Neural cell (in vitro differentiated cells): ENCODE measurements around the gene PNPLA1.

ENCODE experiments used
- EP300 ChIP-seq: fragments of 450-650 bp; conservative IDR thresholded peaks from 2 replicates; pipeline ENCODE4 v1.6.1; 2014; ENCODE audit warnings: antibody characterized with exemption, mild to moderate bottlenecking, moderate library complexity; ENCODE audit not compliant: poor library complexity, severe bottlenecking
- EZH2 ChIP-seq: fragments of 200-600, 300-800 bp; shearing (Covaris generic), sonication (generic); IDR thresholded peaks from 2 replicates; pipeline ENCODE4 v1.6.1; 2014; ENCODE audit warnings: antibody characterized with exemption, low read length, borderline replicate concordance, mild to moderate bottlenecking; ENCODE audit not compliant: insufficient read depth, poor library complexity, severe bottlenecking
- POLR2AphosphoS5 ChIP-seq: IDR thresholded peaks from 2 replicates; pipeline ENCODE4 v1.6.1; 2012
- RAD21 ChIP-seq: fragments of 450-650 bp; conservative IDR thresholded peaks from 2 replicates; pipeline ENCODE4 v1.6.1; 2014; ENCODE audit warnings: antibody characterized with exemption, mild to moderate bottlenecking, moderate library complexity
- SMC3 ChIP-seq: fragments of 450-650 bp; conservative IDR thresholded peaks from 2 replicates; pipeline ENCODE4 v1.6.1; 2014; ENCODE audit warnings: antibody characterized with exemption, mild to moderate bottlenecking, moderate library complexity; ENCODE audit not compliant: poor library complexity
- TAF1 ChIP-seq: IDR thresholded peaks from 2 replicates; pipeline ENCODE4 v1.6.1; 2012; ENCODE audit warnings: low read depth
- TF ChIP-seq, protein P1 (sequence below): fragments of 450-650 bp; IDR thresholded peaks from 2 replicates; pipeline ENCODE4 v1.5.1; 2014; ENCODE audit warnings: antibody characterized with exemption, mild to moderate bottlenecking, moderate library complexity; ENCODE audit not compliant: poor library complexity, severe bottlenecking
- TF ChIP-seq, protein P2 (sequence below): IDR thresholded peaks from 2 replicates; pipeline ENCODE4 v1.6.1; 2012; ENCODE audit warnings: borderline replicate concordance

DNA sequence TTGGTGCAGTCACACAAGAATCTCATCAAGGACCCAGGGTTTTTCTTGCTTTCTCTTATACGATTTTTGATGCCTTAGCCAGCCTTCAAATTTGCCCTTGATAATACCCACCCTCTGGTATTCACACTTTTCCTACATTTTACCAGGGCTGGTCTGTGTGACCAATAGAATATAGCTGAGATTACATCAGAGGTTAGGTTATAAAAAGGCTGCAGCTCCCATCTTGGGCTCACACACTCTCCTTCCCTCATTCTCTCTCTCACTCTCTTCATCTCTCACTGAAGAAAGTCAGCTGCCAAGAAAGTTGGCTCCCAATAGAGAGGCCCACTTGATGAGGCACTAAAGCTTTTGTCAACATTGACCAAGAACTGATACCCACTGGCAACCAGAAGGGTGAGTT, 4.1 kb upstream of the PNPLA1 start:
- no peak for TF ChIP-seq SMC3
- TF ChIP-seq, protein P1, sequence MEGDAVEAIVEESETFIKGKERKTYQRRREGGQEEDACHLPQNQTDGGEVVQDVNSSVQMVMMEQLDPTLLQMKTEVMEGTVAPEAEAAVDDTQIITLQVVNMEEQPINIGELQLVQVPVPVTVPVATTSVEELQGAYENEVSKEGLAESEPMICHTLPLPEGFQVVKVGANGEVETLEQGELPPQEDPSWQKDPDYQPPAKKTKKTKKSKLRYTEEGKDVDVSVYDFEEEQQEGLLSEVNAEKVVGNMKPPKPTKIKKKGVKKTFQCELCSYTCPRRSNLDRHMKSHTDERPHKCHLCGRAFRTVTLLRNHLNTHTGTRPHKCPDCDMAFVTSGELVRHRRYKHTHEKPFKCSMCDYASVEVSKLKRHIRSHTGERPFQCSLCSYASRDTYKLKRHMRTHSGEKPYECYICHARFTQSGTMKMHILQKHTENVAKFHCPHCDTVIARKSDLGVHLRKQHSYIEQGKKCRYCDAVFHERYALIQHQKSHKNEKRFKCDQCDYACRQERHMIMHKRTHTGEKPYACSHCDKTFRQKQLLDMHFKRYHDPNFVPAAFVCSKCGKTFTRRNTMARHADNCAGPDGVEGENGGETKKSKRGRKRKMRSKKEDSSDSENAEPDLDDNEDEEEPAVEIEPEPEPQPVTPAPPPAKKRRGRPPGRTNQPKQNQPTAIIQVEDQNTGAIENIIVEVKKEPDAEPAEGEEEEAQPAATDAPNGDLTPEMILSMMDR, result no peak
- TF ChIP-seq EP300, result no peak
- TF ChIP-seq TAF1, result no peak
- TF ChIP-seq, protein P2, sequence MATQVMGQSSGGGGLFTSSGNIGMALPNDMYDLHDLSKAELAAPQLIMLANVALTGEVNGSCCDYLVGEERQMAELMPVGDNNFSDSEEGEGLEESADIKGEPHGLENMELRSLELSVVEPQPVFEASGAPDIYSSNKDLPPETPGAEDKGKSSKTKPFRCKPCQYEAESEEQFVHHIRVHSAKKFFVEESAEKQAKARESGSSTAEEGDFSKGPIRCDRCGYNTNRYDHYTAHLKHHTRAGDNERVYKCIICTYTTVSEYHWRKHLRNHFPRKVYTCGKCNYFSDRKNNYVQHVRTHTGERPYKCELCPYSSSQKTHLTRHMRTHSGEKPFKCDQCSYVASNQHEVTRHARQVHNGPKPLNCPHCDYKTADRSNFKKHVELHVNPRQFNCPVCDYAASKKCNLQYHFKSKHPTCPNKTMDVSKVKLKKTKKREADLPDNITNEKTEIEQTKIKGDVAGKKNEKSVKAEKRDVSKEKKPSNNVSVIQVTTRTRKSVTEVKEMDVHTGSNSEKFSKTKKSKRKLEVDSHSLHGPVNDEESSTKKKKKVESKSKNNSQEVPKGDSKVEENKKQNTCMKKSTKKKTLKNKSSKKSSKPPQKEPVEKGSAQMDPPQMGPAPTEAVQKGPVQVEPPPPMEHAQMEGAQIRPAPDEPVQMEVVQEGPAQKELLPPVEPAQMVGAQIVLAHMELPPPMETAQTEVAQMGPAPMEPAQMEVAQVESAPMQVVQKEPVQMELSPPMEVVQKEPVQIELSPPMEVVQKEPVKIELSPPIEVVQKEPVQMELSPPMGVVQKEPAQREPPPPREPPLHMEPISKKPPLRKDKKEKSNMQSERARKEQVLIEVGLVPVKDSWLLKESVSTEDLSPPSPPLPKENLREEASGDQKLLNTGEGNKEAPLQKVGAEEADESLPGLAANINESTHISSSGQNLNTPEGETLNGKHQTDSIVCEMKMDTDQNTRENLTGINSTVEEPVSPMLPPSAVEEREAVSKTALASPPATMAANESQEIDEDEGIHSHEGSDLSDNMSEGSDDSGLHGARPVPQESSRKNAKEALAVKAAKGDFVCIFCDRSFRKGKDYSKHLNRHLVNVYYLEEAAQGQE, result no peak
- TF ChIP-seq EZH2, result no peak
- TF ChIP-seq POLR2AphosphoS5, result no peak
- TF ChIP-seq RAD21, result no peak
